Prostate gland (tissue), 2 donors: ENCODE measurements around the gene CNKSR1.

Source experiments
- CTCF ChIP-seq, 4 experiments: fragments of 200-600 bp in 2 of 4; fragments of 450-650 bp in 2 of 4; sonication (generic) in 2 of 4; IDR thresholded peaks; 1 replicate in 3 of 4; 2 replicates in 1 of 4; pipeline ENCODE4 v1.5.1; 2016 to 2019; ENCODE audit warnings: antibody characterized with exemption in 4 of 4, mild to moderate bottlenecking in 2 of 4, moderate library complexity in 2 of 4
- POLR2AphosphoS5 ChIP-seq: sonication (generic); formaldehyde crosslinking; IDR thresholded peaks from one replicate; pipeline ENCODE4 v1.6.1; 2017; ENCODE audit warnings: antibody characterized with exemption

- no peak for TF ChIP-seq POLR2AphosphoS5
- TF ChIP-seq CTCF (IDR thresholded peaks at IDR 0.05), result no peak
These were observed 8.1 kb upstream of the CNKSR1 start for GRCh38 chr1:26169198-26169554.
